IgD-negative memory B cell (primary cell): Measurements from ENCODE around the gene TBC1D22A. TPM values are rescaled to one million over a fixed set of nuclear protein-coding genes. Genes with fewer than 3 reads are reported as not detected.

Experiments
- H3K27ac Mint-ChIP-seq, 3 donors: one replicate each; pipeline ENCODE4 v1.8.0; 2020 to 2022; ENCODE audit warnings: mild to moderate bottlenecking in 3 of 3, mixed read lengths in 3 of 3, moderate library complexity in 1 of 3
- H3K27me3 Mint-ChIP-seq: one replicate; pipeline ENCODE4 v1.8.0; 2021; ENCODE audit warnings: mixed read lengths
- H3K36me3 Mint-ChIP-seq: one replicate; pipeline ENCODE4 v1.8.0; 2020; ENCODE audit warnings: mild to moderate bottlenecking, mixed read lengths
- H3K4me1 Mint-ChIP-seq, 3 donors: one replicate each; pipeline ENCODE4 v1.8.0; 2020 to 2022; ENCODE audit warnings: mixed read lengths in 3 of 3, mild to moderate bottlenecking in 1 of 3
- H3K4me3 Mint-ChIP-seq, 4 donors: one replicate each; pipeline ENCODE4 v1.8.0; 2020 to 2022; ENCODE audit warnings: mild to moderate bottlenecking in 4 of 4, mixed read lengths in 4 of 4, moderate library complexity in 3 of 4
- H3K9me3 Mint-ChIP-seq, 3 donors: one replicate each; pipeline ENCODE4 v1.8.0; 2020 to 2021; ENCODE audit warnings: mixed read lengths in 3 of 3, mild to moderate bottlenecking in 1 of 3
- polyA plus RNA-seq: library from polyadenylated mRNA; unstranded; fragments of 300-500 nt; fragmentation: Illumina TruSeq; gene quantifications from one replicate; pipeline ENCODE4 v1.2.3, GENCODE V29; 2021

Gene TBC1D22A
- polyA plus RNA-seq, 1 donor from 2014 or later, result 64.3 TPM

GRCh38 chr22:46893281-46894020 lies 131.0 kb downstream of the TBC1D22A start:
- Mint-ChIP-seq H3K9me3 (no peaks in the 10 kb centered on the region), H3K27ac (no peak overlapping the region), H3K4me1 (peaks cover 9 to 18% (median 16%) of the 10 kb centered on the region in 3 donors), H3K4me3 (no peak overlapping the region), H3K36me3 (peaks cover 6% of the 10 kb centered on the region), H3K27me3 (no peaks in the 10 kb centered on the region)

GRCh38 chr22:46894081-46894671 lies 131.7 kb downstream of the TBC1D22A start:
- Mint-ChIP-seq H3K9me3 (no peaks in the 10 kb centered on the region), H3K4me1 (peaks cover 9 to 22% (median 16%) of the 10 kb centered on the region in 3 donors), H3K4me3 (no peak overlapping the region), H3K27ac (no peak overlapping the region), H3K36me3 (peaks cover 5% of the 10 kb centered on the region), H3K27me3 (no peaks in the 10 kb centered on the region)

GRCh38 chr22:46894851-46895640 lies 132.6 kb downstream of the TBC1D22A start:
- H3K36me3 Mint-ChIP-seq, result peaks cover 4% of the 10 kb centered on the region
- H3K4me1 Mint-ChIP-seq, result peaks cover 9 to 22% (median 16%) of the 10 kb centered on the region in 3 donors
- no peaks in the 10 kb centered on the region for H3K27me3 Mint-ChIP-seq
- peak overlapping the region in 2 of 3 donors; percentile 39 to 40 for H3K27ac Mint-ChIP-seq
- H3K4me3 Mint-ChIP-seq, result no peak overlapping the region
- H3K9me3 Mint-ChIP-seq, result no peaks in the 10 kb centered on the region

- no peaks in the 10 kb centered on the region for H3K27me3 Mint-ChIP-seq
- peaks cover 5% of the 10 kb centered on the region for H3K36me3 Mint-ChIP-seq
- H3K27ac Mint-ChIP-seq, result peak overlapping the region in 2 of 3 donors; percentile 4 to 40
- H3K4me1 Mint-ChIP-seq, result peaks cover 7 to 26% (median 13%) of the 10 kb centered on the region in 3 donors
- no peaks in the 10 kb centered on the region for H3K9me3 Mint-ChIP-seq
- H3K4me3 Mint-ChIP-seq, result no peak overlapping the region
Measured at GRCh38 chr22:46895753-46896152, 133.3 kb downstream of the TBC1D22A start.

GRCh38 chr22:46896166-46896565 lies 133.7 kb downstream of the TBC1D22A start:
- Mint-ChIP-seq H3K4me3 (no peak overlapping the region), H3K36me3 (peaks cover 5% of the 10 kb centered on the region), H3K27me3 (no peaks in the 10 kb centered on the region), H3K9me3 (no peaks in the 10 kb centered on the region), H3K27ac (no peak overlapping the region), H3K4me1 (peaks cover 8 to 26% (median 14%) of the 10 kb centered on the region in 3 donors)

- Mint-ChIP-seq H3K4me3 (peak overlapping the region in 1 of 4 donors; percentile 41), H3K4me1 (peaks cover 11 to 26% (median 15%) of the 10 kb centered on the region in 3 donors), H3K27me3 (no peaks in the 10 kb centered on the region), H3K27ac (no peak overlapping the region), H3K9me3 (no peaks in the 10 kb centered on the region), H3K36me3 (peaks cover 5% of the 10 kb centered on the region)
Measured at GRCh38 chr22:46896568-46897245, 134.3 kb downstream of the TBC1D22A start.

GRCh38 chr22:46897246-46897623 lies 134.8 kb downstream of the TBC1D22A start:
- H3K4me3 Mint-ChIP-seq, result no peak overlapping the region
- no peaks in the 10 kb centered on the region for H3K27me3 Mint-ChIP-seq
- H3K9me3 Mint-ChIP-seq, result no peaks in the 10 kb centered on the region
- peaks cover 5% of the 10 kb centered on the region for H3K36me3 Mint-ChIP-seq
- H3K27ac Mint-ChIP-seq, result no peak overlapping the region
- peaks cover 11 to 26% (median 15%) of the 10 kb centered on the region in 3 donors for H3K4me1 Mint-ChIP-seq

GRCh38 chr22:46900549-46900948 lies 138.1 kb downstream of the TBC1D22A start:
- Mint-ChIP-seq H3K4me1 (peaks cover 12 to 25% (median 12%) of the 10 kb centered on the region in 3 donors), H3K4me3 (no peak overlapping the region), H3K27ac (peak overlapping the region in 2 of 3 donors; percentile 8 to 11), H3K27me3 (no peaks in the 10 kb centered on the region), H3K36me3 (peaks cover 5% of the 10 kb centered on the region), H3K9me3 (no peaks in the 10 kb centered on the region)

GRCh38 chr22:46902436-46902835 lies 140.0 kb downstream of the TBC1D22A start:
- Mint-ChIP-seq H3K4me3 (no peak overlapping the region), H3K27me3 (no peaks in the 10 kb centered on the region), H3K9me3 (no peaks in the 10 kb centered on the region), H3K27ac (no peak overlapping the region), H3K36me3 (peaks cover 5% of the 10 kb centered on the region), H3K4me1 (peaks cover 2 to 10% (median 5%) of the 10 kb centered on the region in 3 donors)

GRCh38 chr22:46902998-46903916 lies 140.8 kb downstream of the TBC1D22A start:
- Mint-ChIP-seq H3K4me1 (peaks cover 2 to 10% (median 5%) of the 10 kb centered on the region in 3 donors), H3K36me3 (peaks cover 7% of the 10 kb centered on the region), H3K27ac (no peak overlapping the region), H3K9me3 (no peaks in the 10 kb centered on the region), H3K4me3 (no peak overlapping the region), H3K27me3 (no peaks in the 10 kb centered on the region)

GRCh38 chr22:46905415-46905814 lies 143.0 kb downstream of the TBC1D22A start:
- Mint-ChIP-seq H3K27me3 (no peaks in the 10 kb centered on the region), H3K9me3 (no peaks in the 10 kb centered on the region), H3K36me3 (peaks cover 5% of the 10 kb centered on the region)

GRCh38 chr22:46905834-46906233 lies 143.4 kb downstream of the TBC1D22A start:
- no peaks in the 10 kb centered on the region for H3K9me3 Mint-ChIP-seq
- no peak overlapping the region for H3K4me3 Mint-ChIP-seq
- H3K36me3 Mint-ChIP-seq, result peaks cover 4% of the 10 kb centered on the region
- H3K4me1 Mint-ChIP-seq, result peaks cover 0 to 8% (median 2%) of the 10 kb centered on the region in 3 donors
- H3K27ac Mint-ChIP-seq, result peak overlapping the region in 1 of 3 donors; percentile 28
- no peaks in the 10 kb centered on the region for H3K27me3 Mint-ChIP-seq

More at GRCh38 chr22:46905415-46905814, 143.0 kb downstream of the TBC1D22A start:
- Mint-ChIP-seq H3K4me3 (no peak overlapping the region), H3K27ac (peak overlapping the region in 1 of 3 donors; percentile 28), H3K4me1 (peaks cover 2 to 8% (median 4%) of the 10 kb centered on the region in 3 donors)

- no peaks in the 10 kb centered on the region for H3K27me3 Mint-ChIP-seq
- peaks cover 0 to 5% (median 0%) of the 10 kb centered on the region in 3 donors for H3K4me1 Mint-ChIP-seq
- no peaks in the 10 kb centered on the region for H3K9me3 Mint-ChIP-seq
- no peak overlapping the region for H3K4me3 Mint-ChIP-seq
- peaks cover 4% of the 10 kb centered on the region for H3K36me3 Mint-ChIP-seq
- no peak overlapping the region for H3K27ac Mint-ChIP-seq
Measured at GRCh38 chr22:46906326-46907045, 144.0 kb downstream of the TBC1D22A start.
